ENCODE measurements around the gene MVB12B. TPM values are rescaled to one million over a fixed set of nuclear protein-coding genes. Genes with fewer than 3 reads are reported as not detected.

MVB12B gene
- total RNA-seq, 4 donors from 2014 or later: 7.9 to 28.9 (median 14.4) TPM

- TF ChIP-seq POLR2A (IDR thresholded peaks at IDR 0.05) (no peak), CTCF (IDR thresholded peaks at IDR 0.05) (no peak)
- Histone ChIP-seq H3K27me3 (no peaks in the 10 kb centered on the region), H3K36me3 (peaks cover 0 to 4% (median 0%) of the 10 kb centered on the region in 3 donors), H3K27ac (no peak overlapping the region), H3K9me3 (no peaks in the 10 kb centered on the region), H3K4me1 (no peaks in the 10 kb centered on the region), H3K4me3 (no peak overlapping the region)
- DNase-seq: no peak
These were observed 110.1 kb downstream of the MVB12B start for GRCh38 chr9:126436545-126437267.

GRCh38 chr9:126437268-126437666, 110.6 kb downstream of the MVB12B start:
- H3K4me1 ChIP-seq: no peaks in the 10 kb centered on the region
- TF ChIP-seq CTCF (IDR thresholded peaks at IDR 0.05) (no peak), POLR2A (IDR thresholded peaks at IDR 0.05) (no peak)
- no peaks in the 10 kb centered on the region for H3K9me3 ChIP-seq
- DNase-seq: no peak
- H3K36me3 ChIP-seq: peaks cover 0 to 4% (median 0%) of the 10 kb centered on the region in 3 donors
- no peak overlapping the region for H3K4me3 ChIP-seq
- H3K27me3 ChIP-seq: no peaks in the 10 kb centered on the region
- H3K27ac ChIP-seq: no peak overlapping the region

- Histone ChIP-seq H3K27ac (no peak overlapping the region), H3K4me1 (no peaks in the 10 kb centered on the region), H3K9me3 (no peaks in the 10 kb centered on the region), H3K4me3 (no peak overlapping the region), H3K36me3 (peaks cover 0 to 4% (median 0%) of the 10 kb centered on the region in 3 donors), H3K27me3 (no peaks in the 10 kb centered on the region)
- DNase-seq: no peak
- TF ChIP-seq POLR2A (IDR thresholded peaks at IDR 0.05) (no peak), CTCF (IDR thresholded peaks at IDR 0.05) (no peak)
These were observed 111.1 kb downstream of the MVB12B start for GRCh38 chr9:126437701-126438100.

GRCh38 chr9:126438741-126439401, 112.2 kb downstream of the MVB12B start:
- Histone ChIP-seq H3K27me3 (no peaks in the 10 kb centered on the region), H3K9me3 (no peaks in the 10 kb centered on the region), H3K27ac (no peak overlapping the region), H3K36me3 (no peaks in the 10 kb centered on the region), H3K4me3 (no peak overlapping the region), H3K4me1 (no peaks in the 10 kb centered on the region)
- no peak for DNase-seq
- TF ChIP-seq CTCF (IDR thresholded peaks at IDR 0.05) (no peak), POLR2A (IDR thresholded peaks at IDR 0.05) (no peak)

- Histone ChIP-seq H3K27ac (no peak overlapping the region), H3K4me3 (no peak overlapping the region), H3K36me3 (no peaks in the 10 kb centered on the region), H3K27me3 (no peaks in the 10 kb centered on the region), H3K4me1 (no peaks in the 10 kb centered on the region), H3K9me3 (no peaks in the 10 kb centered on the region)
- DNase-seq: no peak
- TF ChIP-seq POLR2A (IDR thresholded peaks at IDR 0.05): no peak
- no peak for TF ChIP-seq CTCF (IDR thresholded peaks at IDR 0.05)
These were observed 112.8 kb downstream of the MVB12B start for GRCh38 chr9:126439402-126439765.

Measured in Peyer's patch (tissue), 4 donors.